Eye (tissue), 1 donor: ENCODE data around the gene FBXL15.

Experiments used
- DNase-seq: peaks from one replicate; pipeline ENCODE4 v3.0.0-alpha.2; 2015

FBXL15 gene

DNA sequence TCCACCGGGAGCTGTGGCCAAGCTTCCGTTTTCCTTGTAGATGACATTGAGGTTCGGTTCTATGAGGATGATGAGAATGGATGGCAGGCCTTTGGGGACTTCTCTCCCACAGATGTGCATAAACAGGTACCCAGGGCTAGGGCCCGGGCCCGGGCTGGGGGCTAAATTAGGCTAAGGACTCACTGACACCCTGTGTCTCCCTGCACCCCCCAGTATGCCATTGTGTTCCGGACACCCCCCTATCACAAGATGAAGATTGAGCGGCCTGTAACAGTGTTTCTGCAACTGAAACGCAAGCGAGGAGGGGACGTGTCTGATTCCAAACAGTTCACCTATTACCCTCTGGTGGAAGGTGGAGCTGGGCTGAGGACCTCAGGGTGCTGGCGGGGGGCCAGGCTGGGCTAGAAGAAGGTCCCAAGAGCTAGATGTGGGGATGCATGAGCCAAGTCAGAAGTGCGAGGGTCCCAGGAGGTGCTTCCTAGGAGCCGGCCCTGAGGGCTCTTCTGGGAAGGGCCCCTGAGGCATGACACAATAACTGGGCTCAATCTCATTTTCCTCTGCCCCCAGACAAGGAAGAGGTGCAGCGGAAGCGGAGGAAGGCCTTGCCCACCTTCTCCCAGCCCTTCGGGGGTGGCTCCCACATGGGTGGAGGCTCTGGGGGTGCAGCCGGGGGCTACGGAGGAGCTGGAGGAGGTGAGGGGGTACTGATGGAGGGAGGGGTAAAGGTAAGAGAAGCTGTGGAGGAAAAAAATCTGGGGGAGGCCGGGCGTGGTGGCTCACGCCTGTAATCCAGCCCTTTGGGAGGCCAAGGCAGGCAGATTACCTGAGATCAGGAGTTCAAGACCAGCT, 22.2 kb upstream of the FBXL15 start:
- DNase-seq = no peak

DNA sequence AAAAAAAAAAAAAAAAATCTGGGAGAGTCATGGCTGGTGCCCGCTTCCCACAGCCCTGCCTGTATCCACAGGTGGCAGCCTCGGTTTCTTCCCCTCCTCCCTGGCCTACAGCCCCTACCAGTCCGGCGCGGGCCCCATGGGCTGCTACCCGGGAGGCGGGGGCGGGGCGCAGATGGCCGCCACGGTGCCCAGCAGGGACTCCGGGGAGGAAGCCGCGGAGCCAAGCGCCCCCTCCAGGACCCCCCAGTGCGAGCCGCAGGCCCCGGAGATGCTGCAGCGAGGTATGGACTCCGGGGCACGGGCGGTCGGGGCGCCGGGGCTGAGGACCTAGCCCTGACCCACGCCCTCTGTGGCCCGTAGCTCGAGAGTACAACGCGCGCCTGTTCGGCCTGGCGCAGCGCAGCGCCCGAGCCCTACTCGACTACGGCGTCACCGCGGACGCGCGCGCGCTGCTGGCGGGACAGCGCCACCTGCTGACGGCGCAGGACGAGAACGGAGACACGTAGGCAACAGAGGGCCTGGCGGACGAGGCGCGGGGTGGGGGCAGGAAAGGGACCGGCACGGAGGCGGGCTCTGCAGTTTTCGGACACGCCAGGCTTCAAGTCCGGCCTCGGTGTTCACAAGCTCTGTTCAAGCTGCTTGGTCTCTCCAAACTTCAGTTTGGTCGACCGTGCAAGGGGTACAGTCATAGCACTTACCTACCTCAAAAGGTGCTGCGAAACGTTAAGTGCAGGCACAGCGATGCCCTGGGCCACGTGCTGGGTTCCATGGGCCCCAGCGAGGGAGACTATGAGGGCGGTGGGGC, 21.2 kb upstream of the FBXL15 start:
- peak; percentile 94 for DNase-seq

DNA sequence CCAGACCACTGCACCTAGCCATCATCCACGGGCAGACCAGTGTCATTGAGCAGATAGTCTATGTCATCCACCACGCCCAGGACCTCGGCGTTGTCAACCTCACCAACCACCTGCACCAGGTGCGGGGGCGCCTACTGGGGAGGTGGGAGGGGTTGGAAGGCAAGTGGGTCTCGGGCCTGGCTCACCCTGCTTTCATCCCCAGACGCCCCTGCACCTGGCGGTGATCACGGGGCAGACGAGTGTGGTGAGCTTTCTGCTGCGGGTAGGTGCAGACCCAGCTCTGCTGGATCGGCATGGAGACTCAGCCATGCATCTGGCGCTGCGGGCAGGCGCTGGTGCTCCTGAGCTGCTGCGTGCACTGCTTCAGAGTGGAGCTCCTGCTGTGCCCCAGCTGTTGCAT, 20.6 kb upstream of the FBXL15 start:
- DNase-seq = no peak

DNA sequence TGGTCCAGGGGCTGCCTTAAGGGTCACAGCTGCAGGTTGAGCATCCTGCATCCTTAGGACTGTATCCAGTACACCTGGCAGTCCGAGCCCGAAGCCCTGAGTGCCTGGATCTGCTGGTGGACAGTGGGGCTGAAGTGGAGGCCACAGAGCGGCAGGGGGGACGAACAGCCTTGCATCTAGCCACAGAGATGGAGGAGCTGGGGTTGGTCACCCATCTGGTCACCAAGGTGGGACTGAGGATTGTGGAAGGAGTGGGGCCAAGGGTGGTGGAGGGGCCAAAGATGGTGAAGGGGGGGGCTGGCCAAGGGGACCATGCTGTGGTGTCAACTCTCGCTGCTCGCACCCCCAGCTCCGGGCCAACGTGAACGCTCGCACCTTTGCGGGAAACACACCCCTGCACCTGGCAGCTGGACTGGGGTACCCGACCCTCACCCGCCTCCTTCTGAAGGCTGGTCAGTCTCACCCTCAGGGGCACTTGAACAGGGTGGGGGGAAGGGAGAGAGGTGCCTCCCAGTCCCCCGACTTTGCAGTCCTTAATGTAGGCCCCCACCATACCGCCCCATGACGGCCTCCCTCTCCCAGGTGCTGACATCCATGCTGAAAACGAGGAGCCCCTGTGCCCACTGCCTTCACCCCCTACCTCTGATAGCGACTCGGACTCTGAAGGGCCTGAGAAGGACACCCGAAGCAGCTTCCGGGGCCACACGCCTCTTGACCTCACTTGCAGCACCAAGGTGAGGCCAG, 19.9 kb upstream of the FBXL15 start:
- no peak for DNase-seq

DNA sequence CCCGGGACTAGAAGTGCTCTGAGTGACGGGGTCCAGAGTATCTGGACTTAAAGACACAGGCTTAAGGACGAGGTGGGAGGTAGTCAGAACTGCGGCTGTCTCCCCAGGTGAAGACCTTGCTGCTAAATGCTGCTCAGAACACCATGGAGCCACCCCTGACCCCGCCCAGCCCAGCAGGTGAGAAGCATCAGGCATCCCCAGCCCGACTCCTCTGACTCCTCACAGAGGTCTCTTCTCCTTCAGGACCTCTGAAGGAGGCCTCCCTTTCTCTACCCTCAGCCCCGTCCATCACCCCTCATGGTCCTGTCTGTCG, 19.3 kb upstream of the FBXL15 start:
- no peak for DNase-seq

DNA sequence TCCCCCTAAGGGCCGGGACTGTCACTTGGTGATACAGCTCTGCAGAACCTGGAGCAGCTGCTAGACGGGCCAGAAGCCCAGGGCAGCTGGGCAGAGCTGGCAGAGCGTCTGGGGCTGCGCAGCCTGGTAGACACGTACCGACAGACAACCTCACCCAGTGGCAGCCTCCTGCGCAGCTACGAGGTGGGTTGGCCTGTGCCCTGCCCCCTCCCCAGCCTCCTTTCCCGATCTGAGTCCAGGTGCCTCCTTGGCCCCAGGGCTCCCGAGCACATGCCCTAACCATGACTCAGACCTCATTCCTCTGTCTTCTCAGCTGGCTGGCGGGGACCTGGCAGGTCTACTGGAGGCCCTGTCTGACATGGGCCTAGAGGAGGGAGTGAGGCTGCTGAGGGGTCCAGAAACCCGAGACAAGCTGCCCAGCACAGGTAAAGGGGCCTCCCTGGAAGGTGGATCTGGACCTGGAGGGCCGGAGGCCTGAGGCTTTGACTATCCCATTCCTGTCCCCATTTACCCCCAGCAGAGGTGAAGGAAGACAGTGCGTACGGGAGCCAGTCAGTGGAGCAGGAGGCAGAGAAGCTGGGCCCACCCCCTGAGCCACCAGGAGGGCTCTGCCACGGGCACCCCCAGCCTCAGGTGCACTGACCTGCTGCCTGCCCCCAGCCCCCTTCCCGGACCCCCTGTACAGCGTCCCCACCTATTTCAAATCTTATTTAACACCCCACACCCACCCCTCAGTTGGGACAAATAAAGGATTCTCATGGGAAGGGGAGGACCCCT, 18.7 kb upstream of the FBXL15 start:
- DNase-seq = no peak

DNA sequence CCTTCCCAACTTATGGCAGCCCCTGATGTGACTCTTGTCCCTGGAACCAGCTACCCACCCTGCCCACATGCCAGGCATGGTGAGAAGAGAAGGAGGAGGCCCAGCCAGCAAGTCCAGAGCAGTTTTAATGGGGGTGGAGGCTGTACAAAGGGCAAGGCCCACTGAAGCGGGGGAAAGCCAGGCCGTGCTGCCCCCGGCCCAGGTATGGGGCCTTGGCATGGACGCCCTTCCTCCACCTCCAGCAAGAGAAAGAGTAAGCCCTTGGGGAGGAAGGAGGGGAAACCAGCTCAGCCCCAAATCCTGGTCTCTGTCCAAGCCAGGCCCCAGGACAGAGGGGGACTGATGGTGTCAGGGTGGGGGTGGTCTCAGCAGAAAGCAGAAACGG, 18.1 kb upstream of the FBXL15 start:
- no peak for DNase-seq

DNA sequence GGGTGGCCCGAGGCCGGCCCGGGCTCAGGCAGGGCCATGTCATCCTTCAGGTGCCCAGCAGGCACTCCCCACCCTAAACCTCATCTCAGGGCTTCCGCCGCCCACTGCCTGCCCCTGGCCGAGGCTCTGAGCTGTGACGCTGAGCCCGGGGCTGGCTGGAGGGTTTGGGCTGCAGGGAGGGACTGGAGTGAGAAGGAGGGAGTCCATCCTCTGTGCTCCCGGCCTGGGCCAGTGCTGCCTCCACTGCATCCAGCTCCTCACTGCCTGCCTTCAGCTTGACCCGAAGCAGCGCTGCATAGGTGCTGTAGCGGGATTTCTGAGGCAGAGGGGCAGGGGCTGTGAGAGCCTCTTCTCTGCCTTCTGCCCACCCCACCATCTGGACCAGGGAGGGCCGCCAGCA, 17.5 kb upstream of the FBXL15 start:
- no peak for DNase-seq

DNA sequence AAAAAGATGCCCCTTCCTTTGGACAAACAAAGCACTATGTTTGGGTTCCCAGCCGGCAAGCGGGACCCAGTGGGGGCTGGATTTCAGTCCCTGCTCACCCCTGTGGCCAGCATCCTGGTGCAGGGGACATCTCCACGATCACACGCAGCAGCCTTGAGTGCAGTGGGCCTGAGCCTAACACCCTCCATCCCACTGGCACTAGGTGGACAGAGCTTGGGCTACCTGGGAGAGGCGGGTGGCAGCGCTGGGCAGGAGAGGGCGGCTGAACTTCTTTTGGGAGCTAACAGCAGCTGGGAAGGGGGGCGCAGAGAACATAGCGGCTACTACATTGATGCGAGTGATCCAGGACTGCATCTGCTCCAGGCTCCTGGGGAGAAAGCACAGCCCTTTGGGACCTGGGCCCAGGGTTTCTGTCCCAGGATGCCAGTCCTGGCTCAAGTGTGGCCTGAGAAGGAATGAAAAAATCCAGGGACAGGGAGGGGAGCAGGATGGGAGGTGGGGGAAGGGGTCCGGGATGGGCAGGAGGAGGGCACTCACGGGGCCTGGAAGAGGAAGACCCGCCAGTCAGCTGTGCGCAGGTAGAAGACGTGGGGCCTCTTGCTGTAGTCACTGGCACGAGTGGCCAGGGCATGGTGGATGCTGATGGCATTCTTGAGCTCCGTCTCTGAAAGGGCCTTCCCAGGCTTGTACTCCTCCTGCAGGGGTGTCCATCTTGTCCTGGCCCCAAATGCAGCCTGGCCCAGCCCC, 16.1 kb upstream of the FBXL15 start:
- DNase-seq = no peak

DNA sequence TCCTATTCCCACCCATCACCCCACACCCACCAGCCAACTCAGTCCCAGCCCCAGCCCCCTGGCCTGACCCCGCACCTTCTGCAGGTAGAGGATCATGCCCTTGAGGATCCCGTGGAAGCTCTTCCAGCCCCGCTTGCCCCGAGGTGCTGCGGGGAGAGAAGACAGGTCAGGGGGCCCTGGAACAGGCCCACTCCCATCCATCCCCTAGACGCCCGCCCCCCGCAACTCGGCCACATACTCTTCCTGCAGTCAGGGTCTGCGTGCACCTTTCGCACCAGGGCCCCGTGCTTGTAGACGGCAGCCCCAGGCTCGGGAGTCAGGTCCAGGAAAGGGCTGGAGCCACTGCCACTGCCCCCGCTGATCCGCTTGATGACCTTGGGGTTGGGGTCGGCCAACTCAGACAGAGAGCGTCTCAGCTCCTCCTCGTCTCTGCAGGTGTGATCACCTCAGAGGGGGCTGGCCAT, 15.5 kb upstream of the FBXL15 start:
- no peak for DNase-seq

DNA sequence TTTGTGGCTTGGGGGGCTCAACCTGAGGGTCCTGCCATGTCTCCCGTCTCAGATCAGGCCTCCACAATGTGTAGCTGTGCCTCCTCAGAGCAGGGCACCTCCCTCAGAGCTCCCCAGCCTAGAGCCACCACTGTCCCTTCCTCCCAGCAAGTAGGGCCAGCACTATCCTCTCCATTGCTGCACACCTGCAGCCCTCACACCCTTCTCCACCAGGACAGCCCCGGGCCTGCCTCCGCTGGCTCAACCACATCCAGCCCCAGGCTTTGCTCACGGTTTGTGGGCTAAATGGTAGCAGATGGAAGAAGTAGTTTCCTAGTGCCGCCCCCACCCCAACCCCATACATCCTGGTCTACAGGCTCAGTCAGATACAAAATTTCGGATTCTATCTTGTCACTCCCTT, 15.0 kb upstream of the FBXL15 start:
- DNase-seq = no peak

DNA sequence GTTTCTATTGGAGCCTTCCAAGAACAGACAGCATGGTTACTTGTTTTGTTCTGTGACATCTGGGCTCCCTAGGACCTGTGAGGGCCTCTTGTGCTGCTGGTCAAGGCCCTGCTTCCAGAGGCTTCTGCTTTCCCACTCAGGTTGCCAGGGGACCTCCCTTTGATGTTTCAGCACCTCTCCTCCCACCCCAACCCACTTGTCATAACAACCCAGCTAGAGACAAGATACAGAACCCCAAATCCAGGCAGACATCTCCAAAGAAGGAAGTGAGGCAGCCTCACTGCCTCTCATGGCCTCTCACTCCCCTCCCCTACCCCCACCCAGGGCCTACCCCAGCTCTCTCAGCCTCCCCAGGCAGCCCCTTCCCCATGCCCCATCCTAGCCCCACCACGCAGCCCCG, 13.8 kb upstream of the FBXL15 start:
- no peak for DNase-seq

DNA sequence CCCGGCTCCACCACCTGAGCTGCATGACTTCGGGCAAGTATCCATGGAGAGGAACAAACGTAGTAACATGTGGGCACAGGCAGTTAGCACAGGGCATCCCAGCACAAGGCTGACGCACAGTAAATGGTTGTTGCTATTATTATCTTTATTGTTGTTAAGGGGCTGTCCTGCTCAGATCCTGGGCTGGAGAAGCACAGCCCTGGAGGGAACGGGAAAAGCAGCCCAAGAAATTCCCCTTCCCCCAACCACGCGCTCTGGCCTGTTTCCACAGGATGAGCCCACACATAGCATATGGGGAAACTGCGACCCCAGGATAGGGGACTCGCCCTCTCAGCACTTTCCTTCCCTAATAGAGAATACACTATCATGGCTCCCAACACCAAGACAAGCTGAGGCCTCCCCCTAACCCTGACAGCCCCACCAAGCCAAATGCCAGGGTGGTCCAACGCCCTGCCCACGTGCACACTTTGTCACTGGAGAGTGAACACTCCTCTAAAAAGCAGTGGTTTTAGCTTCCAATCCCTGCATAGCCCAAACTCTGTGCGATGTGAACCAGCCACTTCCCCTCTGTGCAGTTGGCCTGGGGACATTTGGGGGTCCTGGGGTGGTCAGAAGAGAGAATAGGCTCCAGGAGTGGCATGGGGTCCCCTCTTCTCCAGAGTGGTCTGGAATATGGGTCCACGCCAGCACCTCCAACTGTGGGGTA, 13.1 kb upstream of the FBXL15 start:
- DNase-seq = no peak

DNA sequence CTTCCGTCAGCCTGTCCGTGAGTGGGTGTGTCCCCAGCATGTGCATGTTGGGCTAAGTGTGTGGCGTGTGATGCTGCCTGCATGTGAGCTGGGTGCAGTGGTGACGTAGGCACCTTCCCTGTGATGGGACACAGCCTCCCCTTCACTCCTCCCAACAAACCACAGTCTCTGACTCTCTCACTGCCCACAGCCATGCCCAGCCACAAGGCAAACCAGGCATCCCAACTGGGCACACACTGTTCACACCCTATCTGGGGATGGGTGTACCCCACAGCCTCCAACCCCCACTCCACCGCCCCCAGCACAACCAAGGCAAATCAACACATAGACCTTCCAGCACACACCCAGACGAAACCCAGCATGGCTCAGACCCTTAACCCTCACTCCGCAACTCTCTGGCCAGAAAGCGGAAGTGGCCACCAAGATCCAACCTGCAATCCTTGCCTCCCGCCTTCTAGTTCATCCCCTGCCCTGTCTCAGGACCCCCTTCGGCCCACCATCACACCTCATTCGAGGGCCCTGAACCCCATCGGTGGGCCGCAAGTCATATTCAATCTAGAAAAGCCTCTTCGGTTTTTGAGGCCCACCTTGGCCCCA, 12.4 kb upstream of the FBXL15 start:
- no peak for DNase-seq

DNA sequence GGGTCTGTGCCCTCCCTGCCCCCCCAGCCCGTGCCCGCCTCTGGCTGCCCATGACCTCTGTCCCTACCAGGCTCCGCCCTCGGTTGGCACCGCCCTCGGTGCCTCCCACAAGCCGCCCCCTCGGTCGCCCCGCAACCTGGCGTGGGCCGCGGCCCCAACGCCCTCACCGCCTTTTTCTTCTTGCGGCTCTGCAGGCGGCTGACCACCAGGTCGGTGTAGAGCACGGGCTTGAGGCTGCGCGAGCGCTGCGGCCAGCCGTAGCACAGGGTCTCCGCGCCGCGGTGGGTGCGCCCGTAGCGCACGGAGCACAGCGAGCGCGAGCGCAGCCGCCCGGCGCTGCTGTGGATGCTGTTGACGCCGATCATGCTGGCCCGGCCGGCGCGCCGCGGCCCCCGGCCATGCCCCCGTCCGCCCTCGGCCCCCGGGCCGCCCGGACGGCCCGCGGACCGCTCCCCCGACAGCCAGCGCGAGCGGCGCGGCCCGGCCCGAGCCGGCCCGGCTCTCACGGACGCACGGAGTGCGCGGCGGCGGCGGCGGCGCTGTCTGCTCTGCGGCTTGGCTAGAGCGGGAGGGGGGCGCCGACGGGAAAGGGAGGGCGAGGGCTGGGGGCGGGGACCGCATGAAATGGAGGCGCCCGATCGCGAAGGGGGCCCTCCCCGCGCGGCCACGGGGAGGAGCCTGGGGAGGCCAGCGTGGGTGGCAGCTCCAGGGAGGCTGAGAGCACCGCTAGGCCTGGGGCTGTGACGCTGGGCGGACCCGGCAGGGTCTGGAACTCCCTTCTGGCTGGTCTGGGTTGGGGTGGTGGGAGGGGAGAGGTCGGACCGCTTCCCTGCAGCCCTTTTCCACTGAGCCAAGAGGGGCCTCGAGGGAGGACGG, 11.7 kb upstream of the FBXL15 start:
- DNase-seq = peak; percentile 85

DNA sequence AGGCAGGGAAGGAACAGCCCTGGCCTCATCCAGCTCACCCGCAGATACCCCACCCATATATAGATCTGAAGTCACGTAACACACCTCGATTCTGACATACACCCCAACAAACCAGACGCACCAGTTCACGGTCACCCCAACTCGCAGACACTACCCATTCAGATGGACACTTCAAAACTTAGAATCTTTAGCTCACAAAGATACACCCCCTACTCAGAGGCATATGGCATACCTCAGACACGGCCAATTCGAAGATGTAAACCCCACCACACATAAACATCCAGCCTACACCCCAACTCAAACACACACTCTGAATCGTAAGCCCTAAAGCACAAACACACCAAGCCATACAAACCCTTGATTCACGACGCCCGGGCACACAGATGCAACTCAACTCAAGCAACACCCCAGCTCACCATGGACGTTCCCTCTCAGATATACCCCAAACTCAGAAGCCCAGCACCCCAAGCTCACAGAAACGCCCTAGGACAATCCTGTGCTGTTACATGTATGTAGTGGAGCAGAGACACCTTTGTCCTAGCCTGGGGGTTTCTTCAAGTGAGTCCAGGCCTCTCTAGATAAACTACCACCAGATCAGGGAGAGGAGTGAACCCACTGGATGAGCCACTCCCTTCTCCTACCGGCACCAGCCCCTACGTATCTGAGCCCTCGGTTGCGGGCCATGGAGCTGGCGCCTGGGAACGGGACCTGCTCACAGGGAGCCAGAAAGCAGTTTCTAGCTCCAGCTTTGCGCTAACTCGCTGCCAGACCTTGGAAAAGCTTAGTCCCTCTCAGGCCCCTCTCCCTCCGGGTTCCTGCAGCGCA, 10.8 kb upstream of the FBXL15 start:
- peak; percentile 75 for DNase-seq

DNA sequence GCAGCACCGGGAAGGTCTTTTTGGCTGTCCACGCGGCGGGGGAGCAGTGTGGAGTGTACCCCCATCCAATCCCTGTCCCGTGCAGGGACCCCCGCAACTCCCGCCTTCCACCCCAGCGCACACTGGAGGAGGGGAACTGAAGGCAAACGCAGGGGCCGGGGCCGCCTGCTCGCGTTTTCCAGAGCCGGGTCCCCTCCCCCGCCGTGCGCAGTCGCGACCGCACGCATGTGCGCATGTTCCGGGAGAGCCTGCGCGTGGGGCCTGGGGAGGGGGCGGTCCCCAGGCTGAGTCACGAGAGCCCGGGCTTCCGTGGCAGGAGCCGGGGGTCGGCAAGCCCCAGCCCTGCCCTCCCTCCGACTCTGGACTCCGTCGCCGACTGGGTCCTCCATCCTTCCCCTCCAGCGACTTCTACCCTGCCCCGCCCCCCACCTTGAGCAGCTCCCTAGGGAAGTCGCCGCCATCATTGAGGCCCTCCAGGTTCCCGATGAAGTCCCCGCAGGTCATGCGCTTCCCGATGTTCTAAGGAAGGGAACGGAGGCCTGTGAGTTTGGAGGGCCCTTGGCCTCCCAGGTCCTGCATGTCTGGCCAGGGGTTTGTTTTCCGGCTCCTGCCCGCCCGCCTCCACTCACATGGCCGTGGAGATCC, 10.1 kb upstream of the FBXL15 start:
- DNase-seq = peak; percentile 86
